ENCODE data around the gene HMGXB4.

HMGXB4 gene

GRCh38 chr22:35315855-35316745 is 58.8 kb downstream of the HMGXB4 start:
- Histone ChIP-seq H3K27ac (peak overlapping the region; percentile 43 to 68), H3K27me3 (no peaks in the 10 kb centered on the region), H3K9me3 (no peaks in the 10 kb centered on the region), H3K4me3 (no peak overlapping the region), H3K36me3 (peaks cover 20 to 43% (median 37%) of the 10 kb centered on the region in 3 donors), H3K4me1 (peaks cover 0 to 45% (median 38%) of the 10 kb centered on the region in 4 donors)
- no peak for TF ChIP-seq CTCF (IDR thresholded peaks at IDR 0.05)
- peak; percentile 10 to 62 for DNase-seq
- intact Hi-C loops (cut with DNase I; ENCODE audit: low total_unique reads), result no loop called here

GRCh38 chr22:35316751-35317150 is 59.5 kb downstream of the HMGXB4 start:
- intact Hi-C loops (cut with DNase I; ENCODE audit: low total_unique reads), result no loop called here
- TF ChIP-seq CTCF (IDR thresholded peaks at IDR 0.05), result no peak
- peak in 1 of 2 donors; percentile 23 for DNase-seq
- H3K4me3 ChIP-seq, result no peak overlapping the region
- H3K36me3 ChIP-seq, result peaks cover 20 to 50% (median 43%) of the 10 kb centered on the region in 3 donors
- no peaks in the 10 kb centered on the region for H3K27me3 ChIP-seq
- H3K9me3 ChIP-seq, result no peaks in the 10 kb centered on the region
- no peak overlapping the region for H3K27ac ChIP-seq
- H3K4me1 ChIP-seq, result peaks cover 0 to 43% (median 38%) of the 10 kb centered on the region in 4 donors

GRCh38 chr22:35317680-35318290 is 60.5 kb downstream of the HMGXB4 start:
- no peak overlapping the region for H3K4me3 ChIP-seq
- DNase-seq, result peak in 1 of 2 donors; percentile 58
- intact Hi-C loops (cut with DNase I; ENCODE audit: low total_unique reads), result no loop called here

GRCh38 chr22:35318346-35319215 is 61.3 kb downstream of the HMGXB4 start:
- Histone ChIP-seq H3K27me3 (no peaks in the 10 kb centered on the region), H3K9me3 (no peaks in the 10 kb centered on the region), H3K4me1 (peaks cover 0 to 29% (median 22%) of the 10 kb centered on the region in 4 donors), H3K36me3 (peaks cover 36 to 68% (median 62%) of the 10 kb centered on the region in 3 donors), H3K4me3 (no peak overlapping the region), H3K27ac (no peak overlapping the region)
- DNase-seq, result peak in 1 of 2 donors; percentile 55
- intact Hi-C loops (cut with DNase I; ENCODE audit: low total_unique reads), result no loop called here
- no peak for TF ChIP-seq CTCF (IDR thresholded peaks at IDR 0.05)

More at GRCh38 chr22:35317680-35318290, 60.5 kb downstream of the HMGXB4 start:
- TF ChIP-seq CTCF (IDR thresholded peaks at IDR 0.05), result no peak
- Histone ChIP-seq H3K9me3 (no peaks in the 10 kb centered on the region), H3K27ac (no peak overlapping the region), H3K4me1 (peaks cover 0 to 37% (median 30%) of the 10 kb centered on the region in 4 donors), H3K27me3 (no peaks in the 10 kb centered on the region), H3K36me3 (peaks cover 28 to 60% (median 54%) of the 10 kb centered on the region in 3 donors)
